ENCODE data around the gene TWIST2.

- no peak for TF ChIP-seq REST (IDR thresholded peaks at IDR 0.05; ENCODE audit: insufficient read depth in 1 of 2, low read depth in 2 of 2, low read length in 2 of 2)
- TF ChIP-seq SIN3A (IDR thresholded peaks at IDR 0.05; ENCODE audit: borderline replicate concordance, insufficient read depth, low read length) = no peak
- no peak for TF ChIP-seq POLR2AphosphoS5 (IDR thresholded peaks at IDR 0.05; ENCODE audit: low read depth, low read length)
- no peak for TF ChIP-seq TAF1 (IDR thresholded peaks at IDR 0.05; ENCODE audit: borderline replicate concordance, insufficient read depth, low read length)
Observed at GRCh38 chr2:238846628-238847418, 1.1 kb upstream of the TWIST2 start.
